Mammary epithelial cell (primary cell): ENCODE data around the gene NDUFB7.

Source experiments
- CTCF ChIP-seq, 2 donors: IDR thresholded peaks in 1 of 2; conservative IDR thresholded peaks in 1 of 2; 2 replicates each; pipeline ENCODE4 v1.5.1; 2011 to 2012; ENCODE audit warnings: inconsistent platforms in 2 of 2, low read length in 2 of 2, mild to moderate bottlenecking in 2 of 2, control low read depth in 1 of 2, low read depth in 1 of 2; ENCODE audit not compliant: insufficient read depth in 1 of 2; ENCODE audit errors: extremely low read depth in 1 of 2
- EZH2 ChIP-seq: IDR thresholded peaks from 2 replicates; pipeline ENCODE4 v1.6.1; 2012; ENCODE audit warnings: low read length, inconsistent platforms, borderline replicate concordance

- no peak for TF ChIP-seq EZH2
- no peak for TF ChIP-seq CTCF (conservative IDR thresholded peaks at IDR 0.05 in 1 of 2, IDR thresholded peaks at IDR 0.05 in 1 of 2; ENCODE audit: extremely low read depth in 1 of 2, insufficient read depth in 1 of 2, low read depth in 1 of 2, low read length in 2 of 2)
Measured at GRCh38 chr19:14545716-14546082, 26.2 kb downstream of the NDUFB7 start.
